Activated T-cell treated with anti-CD3 and anti-CD28 coated beads, Interleukin-2, amount 50 U/mL, for 4 hours (primary cell): ENCODE results near the gene FBXO30. TPM values are rescaled to one million over a fixed set of nuclear protein-coding genes. Genes with fewer than 3 reads are reported as not detected.

Experiments used
- ATAC-seq, 2 donors: fragments of 200-7000 bp; cut with Tn5 transposase; one replicate each; pipeline ENCODE4 v1.10.0; 2021
- DNase-seq: peaks from one replicate; pipeline ENCODE4 v3.0.0-alpha.2; 2020
- H3K27me3 Mint-ChIP-seq: one replicate; pipeline ENCODE4 v1.8.0; 2021; ENCODE audit warnings: low read depth, mixed read lengths
- H3K36me3 Mint-ChIP-seq: one replicate; pipeline ENCODE4 v1.8.0; 2022; ENCODE audit warnings: mixed read lengths; ENCODE audit not compliant: insufficient read depth
- H3K4me1 Mint-ChIP-seq: one replicate; pipeline ENCODE4 v1.8.0; 2021; ENCODE audit warnings: low read depth, mixed read lengths
- H3K4me3 Mint-ChIP-seq: one replicate; pipeline ENCODE4 v1.8.0; 2021; ENCODE audit warnings: mild to moderate bottlenecking, moderate library complexity, mixed read lengths
- H3K9me3 Mint-ChIP-seq: one replicate; pipeline ENCODE4 v1.8.0; 2021; ENCODE audit warnings: mixed read lengths
- total RNA-seq, 3 donors: library from RNA; stranded (reverse); gene quantifications; one replicate each; pipeline ENCODE4 v1.2.1, GENCODE V29; 2021

The FBXO30 gene
- total RNA-seq, 3 donors from 2014 or later, result 4.5 to 6.9 (median 6.2) TPM

- no peak for DNase-seq
- Mint-ChIP-seq H3K4me3 (no peak overlapping the region), H3K27me3 (no peaks in the 10 kb centered on the region), H3K36me3 (no peaks in the 10 kb centered on the region), H3K4me1 (peaks cover 4% of the 10 kb centered on the region), H3K9me3 (no peaks in the 10 kb centered on the region)
- no peak for ATAC-seq
These were observed 62.0 kb downstream of the FBXO30 start for GRCh38 chr6:145752638-145753037.

DNA sequence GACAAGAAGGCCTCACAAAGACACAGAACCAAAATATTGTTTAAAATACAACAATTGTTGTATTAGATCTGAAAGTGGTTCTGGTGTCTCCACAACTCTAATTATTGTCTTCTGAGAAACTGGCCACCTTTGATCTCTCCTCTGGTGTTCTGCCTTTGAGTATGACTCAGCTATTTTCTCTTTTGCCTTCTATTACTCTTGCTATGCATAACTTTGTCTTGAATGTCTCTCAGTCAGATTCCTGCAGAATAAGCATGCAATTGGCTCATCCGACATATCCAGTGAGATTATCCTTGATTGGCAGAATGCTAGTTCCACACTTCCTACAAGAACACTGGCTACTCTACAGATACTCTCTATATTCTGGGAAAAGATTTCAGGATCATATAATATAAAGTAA lies 65.0 kb downstream of the FBXO30 start:
- H3K9me3 Mint-ChIP-seq, result no peaks in the 10 kb centered on the region
- H3K27me3 Mint-ChIP-seq, result no peaks in the 10 kb centered on the region
- ATAC-seq, result no peak

DNA sequence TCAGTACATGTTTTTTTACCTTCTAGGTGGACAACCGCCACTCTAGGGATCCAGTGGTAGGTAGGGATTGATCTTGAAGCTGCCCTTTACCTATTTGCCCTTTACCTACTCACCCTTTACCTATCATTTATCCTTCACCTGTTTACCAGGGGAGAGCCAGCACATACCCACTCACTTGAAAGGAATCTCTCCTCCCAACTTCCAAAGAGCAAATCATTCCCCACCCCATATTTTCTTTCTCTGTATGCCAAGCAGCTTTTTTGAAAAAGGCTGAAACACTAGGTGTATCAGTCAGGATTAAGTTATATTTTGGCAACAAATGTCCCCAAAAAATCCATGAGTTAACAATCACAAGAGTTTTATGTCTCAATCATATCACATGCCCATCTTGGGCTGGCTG lies 68.7 kb downstream of the FBXO30 start:
- no peaks in the 10 kb centered on the region for H3K27me3 Mint-ChIP-seq
- DNase-seq, result no peak
- H3K4me1 Mint-ChIP-seq, result peaks cover 4% of the 10 kb centered on the region

More for the DNA sequence above, 65.0 kb downstream of the FBXO30 start:
- no peak for DNase-seq
- H3K4me3 Mint-ChIP-seq, result no peak overlapping the region
- H3K36me3 Mint-ChIP-seq, result peaks cover 2% of the 10 kb centered on the region
- peaks cover 4% of the 10 kb centered on the region for H3K4me1 Mint-ChIP-seq

DNA sequence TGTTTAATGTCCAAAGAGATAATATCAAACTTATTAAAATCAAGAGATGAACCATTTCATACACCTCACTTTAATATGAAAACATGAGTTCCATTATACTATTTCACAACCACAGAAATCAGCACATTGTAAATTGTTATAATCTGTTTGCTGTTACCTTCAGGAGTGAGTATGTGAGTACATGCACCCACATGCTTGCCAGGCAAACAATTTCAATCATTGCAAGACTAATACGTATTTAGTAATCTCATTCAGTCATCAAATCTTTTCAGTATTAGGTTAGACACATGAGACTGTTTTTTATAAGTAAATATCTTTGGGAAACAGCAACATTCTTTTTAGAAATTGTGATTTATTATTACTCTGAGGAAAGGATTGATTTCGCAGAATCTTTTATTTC lies 70.0 kb downstream of the FBXO30 start:
- H3K36me3 Mint-ChIP-seq, result peaks cover 2% of the 10 kb centered on the region
- DNase-seq, result no peak
- H3K9me3 Mint-ChIP-seq, result no peaks in the 10 kb centered on the region
- H3K4me3 Mint-ChIP-seq, result no peak overlapping the region
- no peak for ATAC-seq
- no peaks in the 10 kb centered on the region for H3K27me3 Mint-ChIP-seq
- H3K4me1 Mint-ChIP-seq, result peaks cover 2% of the 10 kb centered on the region

More for the DNA sequence above, 68.7 kb downstream of the FBXO30 start:
- no peak overlapping the region for H3K4me3 Mint-ChIP-seq
- ATAC-seq, result no peak
- peaks cover 2% of the 10 kb centered on the region for H3K36me3 Mint-ChIP-seq
- no peaks in the 10 kb centered on the region for H3K9me3 Mint-ChIP-seq

Other genes starting within 250 kb of the FBXO30 start
- 1 to 10 TPM; 6.5 to 7.1 (median 6.7) TPM for gene EPM2A, start 79.3 kb downstream of the FBXO30 start, total RNA-seq
- gene SHPRH, start 149.6 kb upstream of the FBXO30 start, total RNA-seq, result 10 to 100 TPM; 13.0 to 14.9 (median 14.2) TPM
- not detected for gene GRM1, start 214.3 kb upstream of the FBXO30 start, total RNA-seq